H9 (cell line): Measurements from ENCODE around the gene HSF2. TPM values are rescaled to one million over a fixed set of nuclear protein-coding genes. Genes with fewer than 3 reads are reported as not detected.

Source experiments
- DNase-seq: peaks from one replicate; pipeline ENCODE4 v3.0.0-alpha.2; 2017
- H2AFZ ChIP-seq: one replicate; pipeline ENCODE4 v1.6.1; 2013; ENCODE audit warnings: mild to moderate bottlenecking, low read length, control low read depth, moderate library complexity
- H2AK5ac ChIP-seq: 2 replicates; pipeline ENCODE4 v1.6.1; 2013; ENCODE audit warnings: low read length, control low read depth, mixed read lengths; ENCODE audit not compliant: insufficient read length
- H2BK120ac ChIP-seq: one replicate; pipeline ENCODE4 v1.6.1; 2013; ENCODE audit warnings: low read depth, mild to moderate bottlenecking, low read length, control low read depth, inconsistent platforms; ENCODE audit not compliant: poor library complexity, severe bottlenecking
- H2BK12ac ChIP-seq: 2 replicates; pipeline ENCODE4 v1.6.1; 2013; ENCODE audit warnings: low read length, control low read depth, mixed read lengths, low read depth; ENCODE audit not compliant: insufficient read length
- H2BK15ac ChIP-seq: 2 replicates; pipeline ENCODE4 v1.6.1; 2013; ENCODE audit warnings: low read depth, low read length, control low read depth
- H2BK20ac ChIP-seq: one replicate; pipeline ENCODE4 v1.6.1; 2013; ENCODE audit warnings: low read depth, mild to moderate bottlenecking, low read length, control low read depth, inconsistent platforms; ENCODE audit not compliant: poor library complexity, severe bottlenecking
- H2BK5ac ChIP-seq: 2 replicates; pipeline ENCODE4 v1.6.1; 2013; ENCODE audit warnings: low read length, control low read depth, mixed read lengths; ENCODE audit not compliant: insufficient read length
- H3K14ac ChIP-seq: 2 replicates; pipeline ENCODE4 v1.6.1; 2013; ENCODE audit warnings: low read length, control low read depth; ENCODE audit not compliant: insufficient read depth
- H3K18ac ChIP-seq: 2 replicates; pipeline ENCODE4 v1.6.1; 2013; ENCODE audit warnings: low read depth, mild to moderate bottlenecking, mixed read lengths, low read length, control low read depth; ENCODE audit not compliant: insufficient read length
- H3K23ac ChIP-seq: 2 replicates; pipeline ENCODE4 v1.6.1; 2013; ENCODE audit warnings: low read length, control low read depth, mixed read lengths, low read depth; ENCODE audit not compliant: insufficient read length
- H3K23me2 ChIP-seq: 2 replicates; pipeline ENCODE4 v1.6.1; 2013; ENCODE audit warnings: low read depth, mild to moderate bottlenecking, mixed read lengths, low read length, control low read depth; ENCODE audit not compliant: insufficient read length, poor library complexity, severe bottlenecking
- H3K27ac ChIP-seq: 2 replicates; pipeline ENCODE4 v1.5.1; 2013; ENCODE audit warnings: low read length, control low read depth, mixed read lengths, low read depth; ENCODE audit not compliant: insufficient read length
- H3K27me3 ChIP-seq: 2 replicates; pipeline ENCODE4 v1.6.1; 2013; ENCODE audit warnings: low read length, control low read depth, inconsistent platforms; ENCODE audit not compliant: insufficient read depth
- H3K4ac ChIP-seq: 2 replicates; pipeline ENCODE4 v1.6.1; 2013; ENCODE audit warnings: low read depth, mild to moderate bottlenecking, control low read depth, inconsistent platforms, low read length, moderate library complexity
- H3K4me1 ChIP-seq: 2 replicates; pipeline ENCODE4 v1.6.1; 2013; ENCODE audit warnings: low read length, control low read depth, inconsistent platforms; ENCODE audit not compliant: insufficient read depth
- H3K4me2 ChIP-seq: 2 replicates; pipeline ENCODE4 v1.6.1; 2013; ENCODE audit warnings: low read length, control low read depth, mixed read lengths; ENCODE audit not compliant: insufficient read length, insufficient read depth
- H3K56ac ChIP-seq: 2 replicates; pipeline ENCODE4 v1.6.1; 2013; ENCODE audit warnings: low read depth, mild to moderate bottlenecking, mixed read lengths, low read length, control low read depth; ENCODE audit not compliant: insufficient read length
- H3K79me1 ChIP-seq: 2 replicates; pipeline ENCODE4 v1.6.1; 2013; ENCODE audit warnings: low read depth, mild to moderate bottlenecking, moderate library complexity, low read length, control low read depth, inconsistent platforms; ENCODE audit not compliant: insufficient read depth, poor library complexity, severe bottlenecking
- H3K79me2 ChIP-seq: 2 replicates; pipeline ENCODE4 v1.6.1; 2013; ENCODE audit warnings: low read length, control low read depth, inconsistent platforms; ENCODE audit not compliant: insufficient read depth
- H3K9ac ChIP-seq: 2 replicates; pipeline ENCODE4 v1.6.1; 2013; ENCODE audit warnings: low read length, control low read depth, mixed read lengths; ENCODE audit not compliant: insufficient read length; ENCODE audit errors: extremely low read depth
- H3K9me3 ChIP-seq: one replicate; pipeline ENCODE4 v1.6.1; 2013; ENCODE audit warnings: low read depth, low read length, inconsistent platforms; ENCODE audit not compliant: control insufficient read depth
- H3T11ph ChIP-seq: one replicate; pipeline ENCODE4 v1.6.1; 2013; ENCODE audit warnings: mild to moderate bottlenecking, low read length, control low read depth, inconsistent platforms
- H4K20me1 ChIP-seq: one replicate; pipeline ENCODE4 v1.6.1; 2013; ENCODE audit not compliant: control insufficient read depth, insufficient read length, insufficient read depth
- H4K5ac ChIP-seq: 2 replicates; pipeline ENCODE4 v1.6.1; 2013; ENCODE audit warnings: low read depth, mild to moderate bottlenecking, mixed read lengths, low read length, control low read depth; ENCODE audit not compliant: insufficient read length
- H4K8ac ChIP-seq: replicated peaks from 2 replicates; pipeline ENCODE4 v1.6.1; 2013; ENCODE audit warnings: low read length, control low read depth, mixed read lengths, low read depth; ENCODE audit not compliant: insufficient read length
- H4K91ac ChIP-seq: 2 replicates; pipeline ENCODE4 v1.6.1; 2013; ENCODE audit warnings: low read depth, mild to moderate bottlenecking, moderate library complexity, mixed read lengths, low read length, control low read depth; ENCODE audit not compliant: insufficient read length
- H3K27ac Mint-ChIP-seq, 3 experiments: 2 replicates in 2 of 3; 3 replicates in 1 of 3; pipeline ENCODE4 v1.8.0; 2020 to 2021; ENCODE audit warnings: mixed read lengths in 3 of 3, mild to moderate bottlenecking in 1 of 3, moderate library complexity in 1 of 3
- H3K27me3 Mint-ChIP-seq: 2 replicates; pipeline ENCODE4 v1.8.0; 2021; ENCODE audit warnings: low read depth, mild to moderate bottlenecking, moderate library complexity, mixed read lengths
- H3K36me3 Mint-ChIP-seq, 3 experiments: 2 replicates in 2 of 3; 3 replicates in 1 of 3; pipeline ENCODE4 v1.8.0; 2020 to 2021; ENCODE audit warnings: low read depth in 3 of 3, mixed read lengths in 3 of 3; ENCODE audit not compliant: insufficient read depth in 1 of 3
- H3K4me1 Mint-ChIP-seq, 2 experiments: 2 replicates each; pipeline ENCODE4 v1.8.0; 2020; ENCODE audit warnings: mixed read lengths in 2 of 2
- H3K4me3 Mint-ChIP-seq, 2 experiments: 2 replicates in 1 of 2; 3 replicates in 1 of 2; pipeline ENCODE4 v1.8.0; 2020 to 2021; ENCODE audit warnings: mild to moderate bottlenecking in 2 of 2, mixed read lengths in 2 of 2, moderate library complexity in 1 of 2
- H3K9me3 Mint-ChIP-seq, 2 experiments: 2 replicates in 1 of 2; 3 replicates in 1 of 2; pipeline ENCODE4 v1.8.0; 2020; ENCODE audit warnings: mild to moderate bottlenecking in 2 of 2, mixed read lengths in 2 of 2, moderate library complexity in 1 of 2
- CTCF ChIP-seq: fragments of 200-600 bp; sonication (generic); conservative IDR thresholded peaks from 3 replicates; pipeline ENCODE4 v1.8.0; 2021; ENCODE audit warnings: antibody characterized with exemption, mild to moderate bottlenecking
- WGBS: extraction: QIAGEN DNeasy Blood & Tissue Kit; methylation state at CpG from one replicate; pipeline ENCODE4 v1.1.7; 2013; ENCODE audit warnings: missing lambda C conversion rate, low lambda C conversion rate, mixed read lengths; ENCODE audit not compliant: insufficient read length; ENCODE audit errors: extremely low coverage; 5-methylcytosine and 5-hydroxymethylcytosine counted together
- total RNA-seq: library from RNA; stranded (reverse); gene quantifications from 2 replicates; pipeline ENCODE4 v1.2.1, GENCODE V29; 2021

Gene HSF2
- total RNA-seq, 1 experiment from 2014 or later, result 14.6 TPM

GRCh38 chr6:122405417-122405816 is 6.0 kb downstream of the HSF2 start:
- H4K8ac ChIP-seq, result no peak overlapping the region
- H4K91ac ChIP-seq, result no peak overlapping the region
- peak; percentile 39; the same call in 2 of the 3 replicates for TF ChIP-seq CTCF
- no peak overlapping the region for H3K4me3 Mint-ChIP-seq
- no peak overlapping the region for H3K23ac ChIP-seq
- no peak overlapping the region for H3K18ac ChIP-seq
- no peak overlapping the region for H2BK120ac ChIP-seq
- H2AFZ ChIP-seq, result no peak overlapping the region
- no peak overlapping the region for H3K9ac ChIP-seq
- H3K79me1 ChIP-seq, result peaks cover 3% of the 10 kb centered on the region
- no peak overlapping the region for H3K27ac Mint-ChIP-seq
- no peak overlapping the region for H2AK5ac ChIP-seq
- no peak overlapping the region for H2BK20ac ChIP-seq
- peaks cover 21 to 28% of the 10 kb centered on the region in 2 experiments for H3K4me1 Mint-ChIP-seq
- H2BK15ac ChIP-seq, result no peak overlapping the region
- H3K14ac ChIP-seq, result no peak overlapping the region
- H3K27ac ChIP-seq, result no peak overlapping the region
- H4K20me1 ChIP-seq, result no peaks in the 10 kb centered on the region
- H3K23me2 ChIP-seq, result no peaks in the 10 kb centered on the region
- no peaks in the 10 kb centered on the region for H3K27me3 ChIP-seq
- peaks cover 3% of the 10 kb centered on the region; the same call in 1 of the 2 replicates for H3K79me2 ChIP-seq
- H4K5ac ChIP-seq, result no peak overlapping the region
- WGBS, result no CpG with 5 or more reads among the region's 1 CpG
- H3K27me3 Mint-ChIP-seq, result peaks cover 3% of the 10 kb centered on the region; the same call in 1 of the 2 replicates
- H3K56ac ChIP-seq, result no peak overlapping the region
- no peak for DNase-seq
- no peak overlapping the region for H3K4ac ChIP-seq
- no peak overlapping the region for H2BK12ac ChIP-seq
- no peaks in the 10 kb centered on the region for H3K9me3 Mint-ChIP-seq
- no peak overlapping the region for H3T11ph ChIP-seq
- no peaks in the 10 kb centered on the region for H3K9me3 ChIP-seq
- no peak overlapping the region for H2BK5ac ChIP-seq
- no peaks in the 10 kb centered on the region for H3K36me3 Mint-ChIP-seq
- H3K4me2 ChIP-seq, result no peak overlapping the region
- peaks cover 2% of the 10 kb centered on the region for H3K4me1 ChIP-seq
